ENCODE results near the gene ZNF730.

ZNF730 gene

GRCh38 chr19:23098286-23098685, 18.5 kb upstream of the ZNF730 start:
- Histone ChIP-seq H2AFZ (ENCODE audit: low read depth, low read length, severe bottlenecking) (no peak overlapping the region), H3K4me2 (ENCODE audit: low read depth, low read length, poor library complexity, severe bottlenecking) (no peak overlapping the region), H3K9ac (ENCODE audit: low read length) (no peak overlapping the region), H3K27ac (ENCODE audit: low read depth, low read length) (no peak overlapping the region), H3K4me3 (ENCODE audit: insufficient read depth, low read length, poor library complexity, severe bottlenecking) (no peak overlapping the region), H3K79me2 (ENCODE audit: insufficient read depth, low read length) (peaks cover 23% of the 10 kb centered on the region; the same call in 1 of the 2 replicates), H4K20me1 (ENCODE audit: low read depth, low read length) (no peaks in the 10 kb centered on the region; the same call in 1 of the 2 replicates), H3K27me3 (ENCODE audit: low read length) (no peaks in the 10 kb centered on the region), H3F3A (ENCODE audit: insufficient read depth) (no peaks in the 10 kb centered on the region), H3K36me3 (ENCODE audit: low read length) (peaks cover 11% of the 10 kb centered on the region; the same call in 1 of the 2 replicates), H3K9me3 (ENCODE audit: insufficient read depth, low read length) (no peaks in the 10 kb centered on the region), H3K9me2 (replicated peaks; ENCODE audit: insufficient read depth, low read length) (no peaks in the 10 kb centered on the region)
- no peak for TF ChIP-seq EZH2phosphoT487 (conservative IDR thresholded peaks at IDR 0.05; ENCODE audit: low read length)
- TF ChIP-seq, protein P1, sequence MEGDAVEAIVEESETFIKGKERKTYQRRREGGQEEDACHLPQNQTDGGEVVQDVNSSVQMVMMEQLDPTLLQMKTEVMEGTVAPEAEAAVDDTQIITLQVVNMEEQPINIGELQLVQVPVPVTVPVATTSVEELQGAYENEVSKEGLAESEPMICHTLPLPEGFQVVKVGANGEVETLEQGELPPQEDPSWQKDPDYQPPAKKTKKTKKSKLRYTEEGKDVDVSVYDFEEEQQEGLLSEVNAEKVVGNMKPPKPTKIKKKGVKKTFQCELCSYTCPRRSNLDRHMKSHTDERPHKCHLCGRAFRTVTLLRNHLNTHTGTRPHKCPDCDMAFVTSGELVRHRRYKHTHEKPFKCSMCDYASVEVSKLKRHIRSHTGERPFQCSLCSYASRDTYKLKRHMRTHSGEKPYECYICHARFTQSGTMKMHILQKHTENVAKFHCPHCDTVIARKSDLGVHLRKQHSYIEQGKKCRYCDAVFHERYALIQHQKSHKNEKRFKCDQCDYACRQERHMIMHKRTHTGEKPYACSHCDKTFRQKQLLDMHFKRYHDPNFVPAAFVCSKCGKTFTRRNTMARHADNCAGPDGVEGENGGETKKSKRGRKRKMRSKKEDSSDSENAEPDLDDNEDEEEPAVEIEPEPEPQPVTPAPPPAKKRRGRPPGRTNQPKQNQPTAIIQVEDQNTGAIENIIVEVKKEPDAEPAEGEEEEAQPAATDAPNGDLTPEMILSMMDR (IDR thresholded peaks at IDR 0.05; ENCODE audit: insufficient read depth, low read length, poor library complexity, severe bottlenecking): no peak

DNA sequence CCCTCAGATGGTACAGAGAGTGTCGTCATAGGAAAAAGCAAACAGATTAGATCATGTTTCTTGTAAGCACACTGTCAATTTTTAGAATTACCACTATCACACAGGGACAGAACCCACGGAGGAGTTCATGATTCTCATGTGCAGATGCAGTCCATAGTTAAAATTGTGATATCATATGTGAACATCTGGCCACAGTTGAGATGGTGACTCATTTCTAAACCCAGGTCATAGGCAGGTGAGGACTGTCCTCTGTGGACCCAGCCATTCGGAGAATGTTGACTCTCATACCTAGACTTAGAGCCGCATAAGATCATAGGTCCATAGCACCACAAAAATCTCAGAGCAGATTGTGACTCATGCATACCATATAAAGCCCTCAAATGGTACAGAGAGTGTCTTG, 17.8 kb upstream of the ZNF730 start:
- Histone ChIP-seq H3K9me3 (ENCODE audit: insufficient read depth, low read length) (no peaks in the 10 kb centered on the region), H3K36me3 (ENCODE audit: low read length) (peaks cover 13% of the 10 kb centered on the region; the same call in 1 of the 2 replicates)
- TF ChIP-seq EZH2phosphoT487 (conservative IDR thresholded peaks at IDR 0.05; ENCODE audit: low read length): no peak
- TF ChIP-seq, protein P1 (IDR thresholded peaks at IDR 0.05; ENCODE audit: insufficient read depth, low read length, poor library complexity, severe bottlenecking): no peak

DNA sequence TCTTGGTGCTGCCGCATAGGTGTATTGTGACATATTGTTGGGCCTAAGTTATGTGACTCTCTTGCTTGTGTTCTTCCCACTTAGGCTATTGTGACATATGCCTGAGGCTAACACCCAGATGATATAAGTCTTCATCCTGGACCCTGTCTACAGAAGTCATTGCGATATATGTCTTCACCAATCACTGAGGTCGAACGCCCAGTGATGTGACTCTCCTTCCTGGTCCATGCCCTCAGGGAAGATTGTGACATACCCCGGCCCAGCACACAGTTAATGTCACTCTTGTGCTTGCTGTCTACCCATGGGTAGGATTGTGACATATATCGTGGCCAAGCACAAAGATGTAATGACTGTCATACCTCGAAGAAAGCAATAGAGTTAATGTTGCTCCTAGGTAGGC, 16.9 kb upstream of the ZNF730 start:
- no peak overlapping the region for H3K9ac ChIP-seq (ENCODE audit: low read length)
- H3K9me2 ChIP-seq (replicated peaks; ENCODE audit: insufficient read depth, low read length): no peaks in the 10 kb centered on the region
- TF ChIP-seq, protein P1 (IDR thresholded peaks at IDR 0.05; ENCODE audit: insufficient read depth, low read length, poor library complexity, severe bottlenecking): no peak
- no peak for TF ChIP-seq EZH2phosphoT487 (conservative IDR thresholded peaks at IDR 0.05; ENCODE audit: low read length)
- H3K9me3 ChIP-seq (ENCODE audit: insufficient read depth, low read length): no peaks in the 10 kb centered on the region
- no peaks in the 10 kb centered on the region; the same call in 1 of the 2 replicates for H4K20me1 ChIP-seq (ENCODE audit: low read depth, low read length)
- no peak overlapping the region for H2AFZ ChIP-seq (ENCODE audit: low read depth, low read length, severe bottlenecking)
- peaks cover 18% of the 10 kb centered on the region; the same call in 1 of the 2 replicates for H3K36me3 ChIP-seq (ENCODE audit: low read length)
- H3K27ac ChIP-seq (ENCODE audit: low read depth, low read length): no peak overlapping the region
- no peaks in the 10 kb centered on the region for H3F3A ChIP-seq (ENCODE audit: insufficient read depth)
- no peaks in the 10 kb centered on the region for H3K27me3 ChIP-seq (ENCODE audit: low read length)
- peaks cover 11% of the 10 kb centered on the region; the same call in 1 of the 2 replicates for H3K79me2 ChIP-seq (ENCODE audit: insufficient read depth, low read length)
- no peak overlapping the region for H3K4me2 ChIP-seq (ENCODE audit: low read depth, low read length, poor library complexity, severe bottlenecking)
- H3K4me3 ChIP-seq (ENCODE audit: insufficient read depth, low read length, poor library complexity, severe bottlenecking): no peak overlapping the region

More for the DNA sequence above, 17.8 kb upstream of the ZNF730 start:
- no peaks in the 10 kb centered on the region; the same call in 1 of the 2 replicates for H4K20me1 ChIP-seq (ENCODE audit: low read depth, low read length)
- no peaks in the 10 kb centered on the region for H3K27me3 ChIP-seq (ENCODE audit: low read length)
- H3K9me2 ChIP-seq (replicated peaks; ENCODE audit: insufficient read depth, low read length): no peaks in the 10 kb centered on the region
- H3K79me2 ChIP-seq (ENCODE audit: insufficient read depth, low read length): peaks cover 16% of the 10 kb centered on the region; the same call in 1 of the 2 replicates
- no peak overlapping the region for H3K4me3 ChIP-seq (ENCODE audit: insufficient read depth, low read length, poor library complexity, severe bottlenecking)
- no peak overlapping the region for H3K4me2 ChIP-seq (ENCODE audit: low read depth, low read length, poor library complexity, severe bottlenecking)
- H3K9ac ChIP-seq (ENCODE audit: low read length): no peak overlapping the region
- H2AFZ ChIP-seq (ENCODE audit: low read depth, low read length, severe bottlenecking): no peak overlapping the region
- H3K27ac ChIP-seq (ENCODE audit: low read depth, low read length): no peak overlapping the region
- no peaks in the 10 kb centered on the region for H3F3A ChIP-seq (ENCODE audit: insufficient read depth)

All from SU-DHL-6 (cell line).